RWPE1 (cell line): Measurements from ENCODE around the gene ITPKB.

Experiments
- CTCF ChIA-PET: fragments of 350-600 bp; sonication (Branson Sonifier 250); formaldehyde crosslinking; extraction: SDS; loops from one replicate; lab custom pipeline; 2021; lab: Yijun Ruan, JAX
- POLR2A ChIA-PET: fragments of 400-600 bp; formaldehyde crosslinking; extraction: SDS; loops from one replicate; lab custom pipeline; 2020; ENCODE audit warnings: antibody characterized with exemption; ENCODE audit not compliant: low non-redundant PET; lab: Yijun Ruan, JAX
- DNase-seq: peaks from one replicate; pipeline ENCODE4 v3.0.0; 2012; ENCODE audit warnings: low spot score
- H3K27ac ChIP-seq: fragments of 450-650 bp; 2 replicates; pipeline ENCODE4 v1.5.1; 2017
- CTCF ChIP-seq: fragments of 450-650 bp; conservative IDR thresholded peaks from 2 replicates; pipeline ENCODE4 v1.5.1; 2017; ENCODE audit warnings: low read depth, mild to moderate bottlenecking

The ITPKB gene

GRCh38 chr1:226658546-226659125 is 80.4 kb downstream of the ITPKB start:
- CTCF ChIA-PET, result interaction anchor here (0.5 to 1.1 kb wide), 5 partner anchors 8 to 260 kb away, joined by 3 to 5 read pairs (median 3); no protein-coding TSS in a partner anchor
- POLR2A ChIA-PET, result no interaction called here
- H3K27ac ChIP-seq, result peak overlapping the region; percentile 68
- TF ChIP-seq CTCF, result no peak
- no peak for DNase-seq

- peak; percentile 84 for DNase-seq
- ChIA-PET CTCF (interaction anchor here (0.6 to 1.1 kb wide), 4 partner anchors 8 to 45 kb away, joined by 3 to 5 read pairs (median 4); no protein-coding TSS in a partner anchor), POLR2A (no interaction called here)
- peak overlapping the region; percentile 68 for H3K27ac ChIP-seq
- TF ChIP-seq CTCF, result peak; percentile 19; the same call in 1 of the 2 replicates
These were observed 81.1 kb downstream of the ITPKB start for GRCh38 chr1:226657895-226658545.

- H3K27ac ChIP-seq, result peak overlapping the region; percentile 85
- CTCF ChIA-PET, result interaction anchor here (0.6 to 1.3 kb wide), 4 partner anchors 22 to 430 kb away, joined by 3 to 7 read pairs (median 4); no protein-coding TSS in a partner anchor
- DNase-seq, result peak; percentile 81
- no peak for TF ChIP-seq CTCF
- POLR2A ChIA-PET, result no interaction called here
These were observed 82.3 kb downstream of the ITPKB start for GRCh38 chr1:226656601-226657277.

- no peak for DNase-seq
- POLR2A ChIA-PET, result no interaction called here
- TF ChIP-seq CTCF, result no peak
- CTCF ChIA-PET, result interaction anchor here (0.6 to 1.3 kb wide), 3 partner anchors 22 to 429 kb away, joined by 3 to 7 read pairs (median 5); no protein-coding TSS in a partner anchor
- H3K27ac ChIP-seq, result peak overlapping the region; percentile 85
These were observed 82.9 kb downstream of the ITPKB start for GRCh38 chr1:226656201-226656600.

- ChIA-PET POLR2A (no interaction called here), CTCF (interaction anchor here (0.6 to 0.7 kb wide), 2 partner anchors 533 to 1006 kb away, joined by 3 to 4 read pairs; no protein-coding TSS in a partner anchor)
- peak overlapping the region; percentile 85 for H3K27ac ChIP-seq
- no peak for DNase-seq
- TF ChIP-seq CTCF, result no peak
These were observed 83.6 kb downstream of the ITPKB start for GRCh38 chr1:226655251-226656163.
